Measurements from ENCODE around the gene ADPRS. TPM values are rescaled to one million over a fixed set of nuclear protein-coding genes. Genes with fewer than 3 reads are reported as not detected.

The ADPRS gene
- total RNA-seq, 1 donor from 2014 or later, result 28.1 TPM

DNA sequence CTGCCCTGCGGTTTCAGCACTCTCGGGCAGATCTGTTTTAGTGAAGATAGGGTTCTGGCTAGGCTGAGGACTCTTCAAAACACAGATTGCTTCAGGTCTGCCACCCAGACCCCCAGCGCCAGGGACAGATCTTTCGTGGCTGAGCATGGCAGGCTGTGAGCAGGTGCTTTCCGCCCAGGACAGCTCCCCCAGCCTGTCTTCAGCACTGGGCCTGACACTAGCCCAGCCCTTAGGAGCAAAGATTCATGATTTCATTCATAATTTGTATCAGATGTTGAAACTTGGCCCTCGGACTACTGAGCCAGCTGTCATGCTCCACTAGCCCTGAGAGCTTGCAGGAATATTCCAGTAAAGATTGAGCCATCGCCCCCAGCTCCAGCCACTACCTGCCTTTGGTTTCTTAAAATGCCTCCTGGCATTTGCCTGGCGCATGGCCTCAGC lies 5.9 kb downstream of the ADPRS start:
- peaks cover 14% of the 10 kb centered on the region for H3K79me2 ChIP-seq (ENCODE audit: low read depth)
- DNase-seq (ENCODE audit: low spot score), result no peak
- no peaks in the 10 kb centered on the region for H3K9me3 Mint-ChIP-seq
- no peak for TF ChIP-seq EZH2phosphoT487 (IDR thresholded peaks at IDR 0.05)
- no peak for TF ChIP-seq EZH2 (IDR thresholded peaks at IDR 0.05)
- TF ChIP-seq CTCF (IDR thresholded peaks at IDR 0.05), result no peak
- H3K36me3 ChIP-seq, result no peaks in the 10 kb centered on the region
- no peak overlapping the region for H3K9ac ChIP-seq
- H4K20me1 ChIP-seq (ENCODE audit: low read depth), result peaks cover 5% of the 10 kb centered on the region
- peaks cover 20% of the 10 kb centered on the region for H3F3A ChIP-seq (ENCODE audit: low read depth)
- H3K4me3 ChIP-seq, result no peak overlapping the region
- H3K4me2 ChIP-seq, result no peak overlapping the region
- no peaks in the 10 kb centered on the region for H3K27me3 ChIP-seq
- no peak overlapping the region for H3K4me3 Mint-ChIP-seq
- no peaks in the 10 kb centered on the region for H3K27me3 Mint-ChIP-seq (ENCODE audit: insufficient read depth, low read depth)
- H3K36me3 Mint-ChIP-seq, result peaks cover 10% of the 10 kb centered on the region
- H3K4me1 ChIP-seq, result peaks cover 2% of the 10 kb centered on the region
- H3K9me3 ChIP-seq (ENCODE audit: low read depth), result no peaks in the 10 kb centered on the region
- H3K27ac ChIP-seq, result no peak overlapping the region
- H2AFZ ChIP-seq (replicated peaks), result no peak overlapping the region
- H3K4me1 Mint-ChIP-seq, result peaks cover 6% of the 10 kb centered on the region
- no peak overlapping the region for H3K27ac Mint-ChIP-seq

GRCh38 chr1:36095760-36096405 lies 7.2 kb downstream of the ADPRS start:
- no peak overlapping the region for H3K4me3 ChIP-seq

GRCh38 chr1:36096500-36097432 lies 8.1 kb downstream of the ADPRS start:
- Histone ChIP-seq H3K9me3 (ENCODE audit: low read depth) (no peaks in the 10 kb centered on the region), H3K79me2 (ENCODE audit: low read depth) (no peaks in the 10 kb centered on the region), H3K4me1 (no peaks in the 10 kb centered on the region), H3K9ac (no peak overlapping the region), H3K27me3 (no peaks in the 10 kb centered on the region), H2AFZ (replicated peaks) (no peak overlapping the region), H3K36me3 (no peaks in the 10 kb centered on the region), H3F3A (ENCODE audit: low read depth) (peaks cover 20% of the 10 kb centered on the region), H3K4me3 (no peak overlapping the region), H3K27ac (peak overlapping the region; percentile 37), H3K4me2 (no peak overlapping the region), H4K20me1 (ENCODE audit: low read depth) (no peaks in the 10 kb centered on the region)
- no peaks in the 10 kb centered on the region for H3K27me3 Mint-ChIP-seq (ENCODE audit: insufficient read depth, low read depth)
- DNase-seq (ENCODE audit: low spot score), result peak; percentile 66
- no peaks in the 10 kb centered on the region for H3K9me3 Mint-ChIP-seq
- peak overlapping the region; percentile 78 for H3K27ac Mint-ChIP-seq
- no peak overlapping the region for H3K4me3 Mint-ChIP-seq
- peaks cover 3% of the 10 kb centered on the region for H3K4me1 Mint-ChIP-seq
- peaks cover 7% of the 10 kb centered on the region for H3K36me3 Mint-ChIP-seq
- TF ChIP-seq CTCF (IDR thresholded peaks at IDR 0.05) (peak; percentile 36), EZH2phosphoT487 (IDR thresholded peaks at IDR 0.05) (no peak)

More at GRCh38 chr1:36095760-36096405, 7.2 kb downstream of the ADPRS start:
- Mint-ChIP-seq H3K9me3 (no peaks in the 10 kb centered on the region), H3K4me3 (no peak overlapping the region), H3K27ac (no peak overlapping the region), H3K36me3 (peaks cover 9% of the 10 kb centered on the region), H3K27me3 (ENCODE audit: insufficient read depth, low read depth) (no peaks in the 10 kb centered on the region), H3K4me1 (peaks cover 3% of the 10 kb centered on the region)
- H2AFZ ChIP-seq (replicated peaks), result no peak overlapping the region
- no peak overlapping the region for H3K27ac ChIP-seq
- H3K9me3 ChIP-seq (ENCODE audit: low read depth), result no peaks in the 10 kb centered on the region
- no peaks in the 10 kb centered on the region for H3K36me3 ChIP-seq
- H3K27me3 ChIP-seq, result no peaks in the 10 kb centered on the region
- no peaks in the 10 kb centered on the region for H3K4me1 ChIP-seq
- no peak overlapping the region for H3K9ac ChIP-seq
- TF ChIP-seq EZH2phosphoT487 (IDR thresholded peaks at IDR 0.05) (no peak), EZH2 (IDR thresholded peaks at IDR 0.05) (no peak), CTCF (IDR thresholded peaks at IDR 0.05) (no peak)
- H3K79me2 ChIP-seq (ENCODE audit: low read depth), result peaks cover 1% of the 10 kb centered on the region
- no peaks in the 10 kb centered on the region for H4K20me1 ChIP-seq (ENCODE audit: low read depth)
- peaks cover 20% of the 10 kb centered on the region for H3F3A ChIP-seq (ENCODE audit: low read depth)
- DNase-seq (ENCODE audit: low spot score), result no peak
- no peak overlapping the region for H3K4me2 ChIP-seq
